Activated CD4-positive, alpha-beta T cell treated with anti-CD3 and anti-CD28 coated beads for 48 hours (primary cell): ENCODE measurements around the gene ACSS1.

Experiments
- DNase-seq: peaks from one replicate; pipeline ENCODE4 v3.0.0-alpha.2; 2020

The ACSS1 gene

GRCh38 chr20:25077610-25078169 lies 19.8 kb upstream of the ACSS1 start:
- peak; percentile 13 for DNase-seq

GRCh38 chr20:25076731-25077609 lies 19.0 kb upstream of the ACSS1 start:
- peak; percentile 45 for DNase-seq

- DNase-seq = no peak
Measured at GRCh38 chr20:25076201-25076600, 18.3 kb upstream of the ACSS1 start.

GRCh38 chr20:25073544-25073943 lies 15.6 kb upstream of the ACSS1 start:
- no peak for DNase-seq

GRCh38 chr20:25072226-25072811 lies 14.4 kb upstream of the ACSS1 start:
- no peak for DNase-seq

GRCh38 chr20:25071734-25072133 lies 13.8 kb upstream of the ACSS1 start:
- DNase-seq = no peak

GRCh38 chr20:25070821-25071473 lies 13.0 kb upstream of the ACSS1 start:
- no peak for DNase-seq

- DNase-seq = no peak
Measured at GRCh38 chr20:25067102-25067987, 9.4 kb upstream of the ACSS1 start.

- no peak for DNase-seq
Measured at GRCh38 chr20:25066386-25066785, 8.4 kb upstream of the ACSS1 start.

- peak; percentile 61 for DNase-seq
Measured at GRCh38 chr20:25065625-25066338, 7.8 kb upstream of the ACSS1 start.

GRCh38 chr20:25065072-25065624 lies 7.2 kb upstream of the ACSS1 start:
- DNase-seq = no peak

- DNase-seq = no peak
Measured at GRCh38 chr20:25064561-25065071, 6.7 kb upstream of the ACSS1 start.

- no peak for DNase-seq
Measured at GRCh38 chr20:25063981-25064380, 6.0 kb upstream of the ACSS1 start.

GRCh38 chr20:25063546-25063945 lies 5.6 kb upstream of the ACSS1 start:
- no peak for DNase-seq

GRCh38 chr20:25062841-25063240 lies 4.9 kb upstream of the ACSS1 start:
- no peak for DNase-seq

- DNase-seq = no peak
Measured at GRCh38 chr20:25061821-25062530, 4.0 kb upstream of the ACSS1 start.

GRCh38 chr20:25061103-25061799 lies 3.3 kb upstream of the ACSS1 start:
- no peak for DNase-seq

GRCh38 chr20:25059866-25060465 lies 2.0 kb upstream of the ACSS1 start:
- DNase-seq = no peak
